Glutamatergic neuron (in vitro differentiated cells): Measurements from ENCODE around the gene STXBP6. TPM values are rescaled to one million over a fixed set of nuclear protein-coding genes. Genes with fewer than 3 reads are reported as not detected.

Experiments
- DNase-seq: peaks from one replicate; pipeline ENCODE4 v3.0.0; 2022
- H3K27ac Mint-ChIP-seq: one replicate; pipeline ENCODE4 v1.8.0; 2020; ENCODE audit warnings: mild to moderate bottlenecking, mixed read lengths, inconsistent platforms; ENCODE audit not compliant: unreplicated experiment
- H3K27me3 Mint-ChIP-seq: one replicate; pipeline ENCODE4 v1.8.0; 2020; ENCODE audit warnings: mild to moderate bottlenecking, moderate library complexity, mixed read lengths, inconsistent platforms; ENCODE audit not compliant: unreplicated experiment
- H3K36me3 Mint-ChIP-seq: one replicate; pipeline ENCODE4 v1.8.0; 2020; ENCODE audit warnings: mild to moderate bottlenecking, mixed read lengths, inconsistent platforms; ENCODE audit not compliant: unreplicated experiment
- H3K4me1 Mint-ChIP-seq: one replicate; pipeline ENCODE4 v1.8.0; 2020; ENCODE audit warnings: mild to moderate bottlenecking, low read depth, mixed read lengths, inconsistent platforms; ENCODE audit not compliant: unreplicated experiment
- H3K4me3 Mint-ChIP-seq: one replicate; pipeline ENCODE4 v1.8.0; 2020; ENCODE audit warnings: mild to moderate bottlenecking, mixed read lengths, inconsistent platforms; ENCODE audit not compliant: unreplicated experiment
- H3K9me3 Mint-ChIP-seq: one replicate; pipeline ENCODE4 v1.8.0; 2020; ENCODE audit warnings: mild to moderate bottlenecking, moderate library complexity, mixed read lengths, inconsistent platforms; ENCODE audit not compliant: unreplicated experiment
- CTCF ChIP-seq: fragments of 200-600 bp; sonication (generic); IDR thresholded peaks from one replicate; pipeline ENCODE4 v1.5.0; 2021; ENCODE audit not compliant: partially characterized antibody, unreplicated experiment
- total RNA-seq: library from RNA; stranded (reverse); fragmentation: NEBNext Ultra II Directional; extraction: Animal tissue kit (Norgen Biotek cat#: 25700); gene quantifications from one replicate; pipeline ENCODE4 v1.2.1, GENCODE V29; 2021; ENCODE audit not compliant: unreplicated experiment

The STXBP6 gene
- total RNA-seq, 1 donor from 2014 or later: 0.49 TPM

- Mint-ChIP-seq H3K4me1 (no peaks in the 10 kb centered on the region), H3K4me3 (no peak overlapping the region), H3K27me3 (no peaks in the 10 kb centered on the region), H3K27ac (no peak overlapping the region), H3K9me3 (no peaks in the 10 kb centered on the region), H3K36me3 (no peaks in the 10 kb centered on the region)
- no peak for DNase-seq
- TF ChIP-seq CTCF: no peak
Observed at GRCh38 chr14:25004389-25004809, 45.5 kb downstream of the STXBP6 start.

GRCh38 chr14:25003537-25003936 lies 46.4 kb downstream of the STXBP6 start:
- no peak for TF ChIP-seq CTCF
- Mint-ChIP-seq H3K27me3 (no peaks in the 10 kb centered on the region), H3K27ac (no peak overlapping the region), H3K36me3 (no peaks in the 10 kb centered on the region), H3K9me3 (no peaks in the 10 kb centered on the region), H3K4me3 (no peak overlapping the region), H3K4me1 (no peaks in the 10 kb centered on the region)
- no peak for DNase-seq

GRCh38 chr14:25001601-25002000 lies 48.3 kb downstream of the STXBP6 start:
- no peak overlapping the region for H3K4me3 Mint-ChIP-seq
- no peaks in the 10 kb centered on the region for H3K27me3 Mint-ChIP-seq
- no peak for TF ChIP-seq CTCF
- H3K27ac Mint-ChIP-seq: no peak overlapping the region
- no peaks in the 10 kb centered on the region for H3K4me1 Mint-ChIP-seq
- no peaks in the 10 kb centered on the region for H3K9me3 Mint-ChIP-seq
- H3K36me3 Mint-ChIP-seq: no peaks in the 10 kb centered on the region
- no peak for DNase-seq

GRCh38 chr14:25001156-25001555 lies 48.8 kb downstream of the STXBP6 start:
- H3K27ac Mint-ChIP-seq: no peak overlapping the region
- no peaks in the 10 kb centered on the region for H3K36me3 Mint-ChIP-seq
- no peaks in the 10 kb centered on the region for H3K9me3 Mint-ChIP-seq
- H3K27me3 Mint-ChIP-seq: no peaks in the 10 kb centered on the region
- no peak for TF ChIP-seq CTCF
- no peak overlapping the region for H3K4me3 Mint-ChIP-seq
- DNase-seq: no peak
- H3K4me1 Mint-ChIP-seq: no peaks in the 10 kb centered on the region

GRCh38 chr14:24999157-24999556 lies 50.8 kb downstream of the STXBP6 start:
- H3K9me3 Mint-ChIP-seq: no peaks in the 10 kb centered on the region
- DNase-seq: no peak
- H3K4me3 Mint-ChIP-seq: no peak overlapping the region
- no peaks in the 10 kb centered on the region for H3K4me1 Mint-ChIP-seq
- TF ChIP-seq CTCF: no peak
- H3K36me3 Mint-ChIP-seq: no peaks in the 10 kb centered on the region
- H3K27me3 Mint-ChIP-seq: no peaks in the 10 kb centered on the region
- H3K27ac Mint-ChIP-seq: no peak overlapping the region
